Stimulated activated CD8-positive, alpha-beta memory T cell treated with anti-CD3 and anti-CD28 coated beads, Interleukin-2, amount 100 ng/mL, for 48 hours (primary cell): Measurements from ENCODE around the gene FNDC11.
A peak's percentile ranks its signal among the peaks of the same experiment; 100 is the strongest.

ENCODE experiments used
- DNase-seq, 2 donors: peaks; one replicate each; pipeline ENCODE4 v3.0.0-alpha.2; 2020; ENCODE audit warnings: low read depth in 2 of 2

Gene FNDC11

GRCh38 chr20:63553251-63553932 lies 567 bp upstream of the FNDC11 start:
- DNase-seq, result peak; percentile 68 to 87

DNA sequence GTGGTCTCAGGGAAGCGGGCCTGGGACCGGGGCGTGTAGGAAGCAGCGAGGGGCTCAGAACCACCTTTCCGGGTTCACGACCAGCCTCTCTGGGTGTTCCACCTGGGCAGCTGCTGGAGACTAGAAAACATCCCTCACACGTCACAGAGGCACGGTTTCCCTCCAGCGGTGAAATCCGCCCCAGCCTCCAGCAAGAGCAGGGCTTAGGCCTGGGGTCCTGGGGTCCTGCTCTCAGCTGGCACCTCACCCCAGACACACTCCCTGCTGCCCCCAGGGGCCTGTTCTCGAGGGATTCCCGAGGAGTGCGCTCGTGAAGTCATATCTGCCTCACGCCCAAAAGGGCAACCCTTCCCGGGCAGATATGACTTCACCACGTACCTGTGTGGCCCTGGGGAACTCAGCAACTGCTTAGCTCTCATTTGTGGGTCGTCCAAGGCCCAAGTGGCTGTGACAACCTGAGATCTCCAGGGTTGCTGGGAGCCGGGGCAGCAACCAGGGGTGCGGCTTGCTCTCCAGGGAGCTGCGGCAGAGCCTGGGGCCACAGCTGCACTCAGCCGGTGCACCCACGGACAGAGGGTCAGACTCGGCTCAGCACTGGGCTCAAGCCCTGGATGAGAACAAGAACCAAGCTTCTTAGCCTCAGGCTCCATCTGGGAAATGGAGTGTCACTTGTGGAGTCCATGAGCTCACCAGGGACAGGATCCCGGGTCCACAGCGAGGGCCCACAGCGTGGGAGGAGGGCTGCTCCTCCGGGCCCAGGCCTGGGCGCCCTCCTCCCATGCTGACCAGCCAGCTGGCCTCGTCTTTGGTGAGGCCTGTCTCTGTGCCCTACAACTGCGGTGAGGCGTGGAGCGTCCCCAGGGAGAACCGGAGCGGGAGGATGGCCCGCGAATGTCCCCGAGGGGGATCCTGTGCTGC lies 661 bp downstream of the FNDC11 start:
- DNase-seq, result no peak

DNA sequence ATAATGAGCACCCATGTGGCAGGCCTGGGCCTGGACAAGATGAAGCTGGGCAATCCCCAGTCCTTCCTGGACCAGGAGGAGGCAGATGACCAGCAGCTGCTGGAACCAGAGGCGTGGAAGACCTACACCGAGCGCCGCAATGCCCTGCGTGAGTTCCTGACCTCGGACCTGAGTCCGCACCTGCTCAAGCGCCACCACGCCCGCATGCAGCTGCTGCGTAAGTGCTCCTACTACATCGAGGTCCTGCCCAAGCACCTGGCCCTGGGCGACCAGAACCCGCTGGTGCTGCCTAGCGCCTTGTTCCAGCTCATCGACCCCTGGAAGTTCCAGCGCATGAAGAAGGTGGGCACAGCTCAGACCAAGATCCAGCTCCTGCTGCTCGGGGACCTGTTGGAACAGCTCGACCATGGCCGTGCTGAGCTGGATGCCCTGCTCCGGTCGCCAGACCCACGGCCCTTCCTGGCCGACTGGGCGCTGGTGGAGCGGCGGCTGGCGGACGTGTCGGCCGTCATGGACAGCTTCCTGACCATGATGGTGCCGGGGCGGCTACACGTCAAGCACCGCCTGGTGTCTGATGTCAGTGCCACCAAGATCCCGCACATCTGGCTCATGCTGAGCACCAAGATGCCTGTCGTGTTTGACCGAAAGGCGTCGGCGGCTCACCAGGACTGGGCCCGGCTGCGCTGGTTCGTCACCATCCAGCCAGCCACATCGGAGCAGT lies 1.9 kb downstream of the FNDC11 start:
- DNase-seq, result no peak

GRCh38 chr20:63556873-63557478 lies 3.0 kb downstream of the FNDC11 start:
- DNase-seq, result no peak

GRCh38 chr20:63557481-63557891 lies 3.5 kb downstream of the FNDC11 start:
- DNase-seq, result no peak

DNA sequence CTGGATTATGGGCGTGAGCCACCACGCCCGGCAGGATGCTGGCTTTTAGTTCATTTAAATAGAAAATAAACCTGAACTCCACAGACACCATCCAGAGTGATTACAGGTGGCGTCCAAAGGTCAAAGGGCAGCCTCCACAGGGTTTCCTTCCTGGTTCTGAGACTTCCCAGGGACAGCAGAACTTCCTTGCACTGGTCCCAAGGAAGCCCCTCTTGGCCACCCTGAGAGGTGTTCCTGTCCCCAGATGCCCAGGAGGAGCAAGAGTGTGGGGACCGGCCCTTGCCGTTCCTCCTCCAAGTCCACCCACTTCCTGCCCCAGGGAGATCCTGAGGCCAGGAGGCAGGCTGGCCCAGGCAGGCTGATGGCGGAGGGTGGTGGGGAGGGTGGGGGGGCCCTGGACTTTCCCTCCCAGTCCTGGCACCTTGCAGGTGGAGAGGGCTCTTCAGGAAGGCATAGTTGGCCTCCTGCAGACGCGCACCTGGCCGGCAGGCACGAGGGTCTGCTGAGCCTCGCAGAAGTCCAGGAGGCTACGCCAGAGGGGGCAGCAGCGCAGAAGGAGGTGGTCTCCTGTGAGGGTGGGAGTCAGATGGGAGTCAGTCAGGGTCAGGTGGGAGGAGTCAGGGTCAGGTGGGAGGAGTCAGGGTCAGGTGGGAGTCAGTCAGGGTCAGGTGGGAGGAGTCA lies 5.0 kb downstream of the FNDC11 start:
- DNase-seq, result no peak

DNA sequence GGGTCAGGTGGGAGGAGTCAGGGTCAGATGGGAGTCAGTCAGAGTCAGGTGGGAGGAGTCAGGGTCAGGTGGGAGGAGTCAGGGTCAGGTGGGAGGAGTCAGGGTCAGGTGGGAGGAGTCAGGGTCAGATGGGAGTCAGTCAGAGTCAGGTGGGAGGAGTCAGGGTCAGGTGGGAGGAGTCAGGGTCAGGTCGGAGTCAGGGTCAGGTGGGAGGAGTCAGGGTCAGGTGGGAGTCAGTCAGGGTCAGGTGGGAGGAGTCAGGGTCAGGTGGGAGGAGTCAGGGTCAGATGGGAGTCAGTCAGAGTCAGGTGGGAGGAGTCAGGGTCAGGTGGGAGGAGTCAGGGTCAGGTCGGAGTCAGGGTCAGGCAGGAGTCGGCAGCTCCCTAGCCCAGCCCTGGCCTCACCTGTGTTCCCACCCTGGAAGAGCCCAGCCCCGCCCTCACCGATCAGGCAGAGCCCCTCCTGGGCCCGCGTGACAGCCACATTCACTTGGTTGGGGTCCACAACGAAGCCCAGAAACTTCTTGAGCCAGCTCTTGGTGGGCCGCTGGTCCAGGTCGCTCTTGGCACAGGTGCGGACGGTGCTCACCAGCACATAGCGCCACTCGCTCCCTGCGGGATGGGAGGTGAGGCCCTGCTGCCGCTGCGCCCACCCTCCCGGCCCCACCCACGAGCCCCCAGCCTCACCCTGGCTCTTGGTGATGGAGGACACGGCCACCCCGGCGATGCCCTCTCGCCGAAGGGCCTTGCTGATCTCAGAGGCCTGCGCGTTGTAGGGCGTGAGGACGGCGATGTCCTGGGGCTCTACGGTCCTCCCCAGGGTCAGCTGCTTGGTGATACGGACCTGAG lies 5.8 kb downstream of the FNDC11 start:
- peak in 1 of 2 donors; percentile 40 for DNase-seq

GRCh38 chr20:63560333-63560805 lies 6.4 kb downstream of the FNDC11 start:
- DNase-seq, result no peak

GRCh38 chr20:63560856-63561609 lies 7.1 kb downstream of the FNDC11 start:
- DNase-seq, result no peak

- no peak for DNase-seq
Measured at GRCh38 chr20:63561624-63562396, 7.9 kb downstream of the FNDC11 start.

DNA sequence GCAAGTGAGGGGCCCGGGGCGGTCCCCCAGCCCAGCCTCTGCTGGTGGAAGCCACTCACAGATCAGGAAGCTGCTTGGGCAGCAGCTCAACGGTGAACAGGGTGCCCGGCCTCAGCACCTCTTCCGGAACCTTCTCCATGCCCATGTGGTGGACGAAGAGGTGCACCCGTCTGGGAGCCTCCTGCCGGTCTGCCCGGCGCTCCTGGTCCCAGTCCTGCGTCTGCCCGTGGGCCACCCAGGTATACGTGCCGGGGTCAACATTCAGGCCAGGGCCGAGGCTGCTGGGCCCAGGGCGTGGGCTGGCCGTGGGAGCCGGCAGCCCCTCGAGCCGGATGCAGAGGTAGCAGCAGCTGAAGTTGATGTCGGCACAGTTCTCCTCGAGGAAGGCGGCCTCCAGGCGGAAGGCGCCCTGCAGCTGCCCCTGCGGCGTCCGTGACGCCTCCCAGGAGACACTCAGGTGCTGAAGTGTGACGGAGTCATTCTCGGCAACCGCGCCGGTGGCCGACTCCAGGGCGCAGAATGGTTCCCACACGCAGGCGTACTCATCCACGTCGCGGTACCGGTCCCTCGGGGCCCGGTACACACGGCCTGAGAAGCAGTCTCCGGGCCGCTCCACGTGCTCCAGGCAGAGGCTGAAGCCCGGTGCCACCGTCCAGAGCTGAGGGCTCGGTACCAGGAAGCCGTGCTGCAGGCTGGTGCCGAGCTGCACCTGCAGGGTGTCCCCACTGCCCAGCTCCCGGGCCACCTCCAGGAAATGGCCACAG lies 8.7 kb downstream of the FNDC11 start:
- no peak for DNase-seq

DNA sequence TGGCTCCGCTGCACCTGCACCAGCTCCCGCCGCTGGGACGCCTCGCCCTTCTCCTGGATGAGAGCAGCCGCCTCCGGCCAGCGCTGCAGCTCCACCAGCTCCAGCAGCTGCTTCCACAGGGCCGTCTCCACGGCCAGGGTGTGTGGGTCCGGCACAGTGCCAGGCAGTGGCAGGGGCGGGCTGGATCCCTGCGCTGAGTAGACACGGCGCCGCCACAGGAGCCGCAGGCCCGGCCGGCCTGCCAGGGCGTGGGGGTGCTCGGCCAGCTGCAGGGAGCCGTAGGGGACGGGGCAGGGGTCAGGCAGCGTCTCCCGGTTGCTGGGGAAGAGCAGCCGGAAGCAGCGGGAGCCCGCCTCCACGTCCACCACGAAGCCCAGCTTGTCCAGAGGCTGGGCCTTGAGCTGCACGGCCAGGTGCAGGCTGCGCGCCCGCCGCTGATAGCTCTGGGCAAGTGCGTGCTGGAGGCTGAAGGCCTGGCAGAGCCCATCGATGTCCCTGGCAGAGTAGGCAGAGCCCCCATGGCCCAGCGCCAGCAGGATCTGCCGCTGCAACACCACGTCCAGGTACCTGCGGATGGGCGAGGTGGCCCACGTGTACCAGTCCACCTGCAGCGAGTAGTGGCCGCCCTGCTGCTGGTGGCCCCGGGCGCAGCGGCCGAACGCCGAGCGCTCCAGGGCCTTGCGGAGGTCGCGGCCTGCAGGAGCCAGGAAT lies 9.4 kb downstream of the FNDC11 start:
- no peak for DNase-seq

DNA sequence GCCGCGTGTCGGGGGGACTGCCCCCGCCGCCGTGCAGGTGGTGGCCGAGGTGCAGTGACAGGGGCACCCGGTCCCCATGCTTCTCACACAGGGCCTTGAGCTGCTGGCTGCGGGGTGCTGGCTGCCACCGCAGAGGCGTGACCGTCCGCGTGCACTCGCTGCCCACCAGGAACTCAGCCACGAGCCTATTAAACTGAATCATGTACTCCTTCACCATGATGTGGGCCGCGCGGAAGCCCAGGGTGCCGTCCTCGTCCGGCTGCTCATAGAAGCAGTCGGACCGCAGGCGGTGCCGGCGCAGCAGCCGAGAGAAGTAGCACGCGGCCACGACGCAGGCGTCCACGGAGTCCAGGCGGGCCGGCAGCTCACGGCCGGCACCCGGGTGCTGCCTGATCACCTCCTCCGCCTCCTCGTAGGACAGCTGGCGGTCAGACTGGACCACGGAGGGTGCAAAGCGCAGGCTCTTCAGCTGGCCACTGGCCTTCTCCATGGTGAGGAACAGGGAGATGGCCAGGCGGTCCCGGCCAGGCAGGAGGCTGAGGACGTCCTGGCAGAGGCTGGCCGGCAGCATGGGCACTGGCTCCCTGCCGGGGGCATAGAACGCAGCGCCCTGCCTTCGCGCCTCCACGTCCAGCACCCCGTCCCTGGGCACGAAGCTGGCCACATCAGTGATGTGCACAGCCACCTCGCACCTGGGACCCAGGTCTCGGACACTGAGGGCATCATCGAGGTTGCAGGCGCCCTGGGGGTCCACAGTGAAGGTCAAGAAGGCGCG lies 10.3 kb downstream of the FNDC11 start:
- DNase-seq, result no peak

DNA sequence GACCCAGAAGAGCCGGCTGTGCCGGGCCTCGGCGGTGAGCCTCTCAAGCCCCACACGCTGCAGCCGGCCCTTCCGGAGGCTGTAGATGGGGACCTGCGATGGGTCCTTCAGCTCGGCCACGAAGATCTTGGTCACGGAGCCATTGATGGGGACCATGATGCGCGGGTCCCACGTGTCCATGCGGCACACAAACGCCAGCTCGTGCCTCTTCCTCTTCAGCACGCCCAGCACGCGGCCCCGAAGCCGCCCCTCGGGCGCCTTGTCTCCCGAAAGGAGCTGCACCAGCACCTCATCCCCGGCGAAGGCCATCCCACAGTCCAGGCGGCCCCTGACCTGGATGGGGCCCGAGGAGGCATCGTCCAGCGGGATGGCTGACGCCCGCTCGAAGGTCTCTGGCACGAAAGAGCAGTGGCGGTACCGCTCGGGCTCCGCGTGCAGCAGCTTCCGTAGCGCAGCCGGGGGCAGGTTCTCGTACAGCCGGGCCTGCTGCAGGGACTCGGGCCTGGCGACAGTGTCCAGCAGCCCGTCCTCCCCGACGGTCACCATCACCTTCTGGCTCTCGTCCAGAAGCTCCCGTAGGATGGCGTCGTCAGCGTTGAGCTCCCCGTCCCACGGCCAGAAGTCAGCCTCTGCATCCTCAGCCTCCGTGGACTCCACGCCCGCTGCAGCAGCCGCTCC lies 11.2 kb downstream of the FNDC11 start:
- DNase-seq, result no peak

GRCh38 chr20:63565699-63566335 lies 11.9 kb downstream of the FNDC11 start:
- no peak for DNase-seq
